Esophagus muscularis mucosa (tissue), 2 donors: ENCODE data around the gene GH2.

ENCODE experiments used
- EP300 ChIP-seq: sonication (generic); formaldehyde crosslinking; IDR thresholded peaks from one replicate; pipeline ENCODE4 v1.6.1; 2017; ENCODE audit warnings: antibody characterized with exemption
- POLR2A ChIP-seq: fragments of 450-650 bp; IDR thresholded peaks from one replicate; pipeline ENCODE4 v1.6.1; 2017; ENCODE audit warnings: antibody characterized with exemption, moderate library complexity, mild to moderate bottlenecking, low read depth

GRCh38 chr17:63836811-63837210 lies 44.9 kb downstream of the GH2 start:
- TF ChIP-seq POLR2A (no peak), EP300 (no peak)
